Erythroblast (primary cell): Measurements from ENCODE around the gene STAC3.

Source experiments
- DNase-seq, 2 experiments: peaks; one replicate each; lab custom pipeline; 2025; lab: John Stamatoyannopoulos, UW
- GATA1 ChIP-seq: IDR thresholded peaks from 2 replicates; pipeline ENCODE4 v1.6.1; 2011; ENCODE audit warnings: low read depth, mild to moderate bottlenecking, control low read depth, low read length, moderate library complexity
- POLR2A ChIP-seq: IDR thresholded peaks from 2 replicates; pipeline ENCODE4 v1.6.1; 2011; ENCODE audit warnings: mild to moderate bottlenecking, low read length

STAC3 gene

DNA sequence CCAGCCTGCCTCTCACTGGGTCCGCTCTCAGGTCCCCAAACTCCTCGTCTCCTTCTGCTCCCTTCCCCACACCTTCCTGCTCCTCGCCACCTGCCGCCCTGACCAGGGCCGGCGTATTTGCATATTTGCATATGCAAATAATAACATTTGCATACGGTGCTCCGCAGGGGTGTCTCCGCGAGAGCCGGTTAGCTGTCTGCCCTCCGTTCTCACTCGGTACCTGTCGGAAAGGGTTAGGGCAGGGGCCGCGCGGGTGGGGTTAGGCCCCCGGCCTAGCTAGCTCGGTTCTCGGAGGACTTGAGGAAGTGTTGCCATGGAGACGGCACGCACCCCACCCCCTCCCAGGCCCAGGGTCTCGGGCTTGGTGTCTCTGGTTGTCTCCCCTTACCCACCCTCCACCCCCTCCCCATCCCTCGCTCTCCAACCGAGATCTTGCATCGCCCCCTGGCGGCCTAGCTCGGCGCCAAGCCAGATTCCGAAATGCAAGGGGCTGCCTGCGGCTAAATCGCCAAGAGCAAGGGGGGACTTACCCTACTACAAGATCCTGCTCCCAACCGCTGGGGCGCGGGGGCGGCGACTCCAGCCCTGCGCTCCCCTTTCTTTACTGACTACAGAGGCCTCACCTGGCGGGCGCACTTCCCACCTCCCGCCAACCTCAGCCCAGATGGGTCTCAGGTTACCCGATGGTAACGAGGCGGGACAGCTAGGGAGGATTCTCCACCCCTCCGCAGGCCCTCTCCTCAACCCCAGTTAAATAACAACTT is 8.1 kb downstream of the STAC3 start:
- no peak for TF ChIP-seq POLR2A
- no peak for TF ChIP-seq GATA1
- peak; percentile 67 to 73 for DNase-seq

DNA sequence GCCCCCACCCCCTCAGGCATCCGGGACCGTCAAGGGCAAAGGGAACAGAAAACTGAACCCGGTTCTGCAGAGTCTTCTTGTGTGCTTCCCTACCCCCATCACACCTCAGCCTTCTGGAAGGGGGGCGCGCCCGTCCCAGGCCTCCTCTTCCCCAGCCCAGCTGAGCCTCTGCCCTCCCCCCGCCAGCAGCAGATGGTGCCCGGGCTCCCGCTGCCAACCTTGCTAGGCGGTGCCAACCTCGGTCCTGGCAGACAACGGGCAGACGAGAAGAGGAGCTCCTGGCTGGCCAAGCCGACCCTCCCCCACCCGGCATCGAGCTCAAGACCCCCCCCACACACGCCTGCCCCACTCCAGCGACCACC is 8.7 kb downstream of the STAC3 start:
- no peak for DNase-seq
- TF ChIP-seq GATA1 (no peak), POLR2A (no peak)

GRCh38 chr12:57241402-57242310 is 9.3 kb downstream of the STAC3 start:
- no peak for TF ChIP-seq POLR2A
- no peak for TF ChIP-seq GATA1
- peak in 1 of 2 experiments; percentile 37 for DNase-seq

- TF ChIP-seq POLR2A (no peak), GATA1 (no peak)
- peak in 1 of 2 experiments; percentile 37 for DNase-seq
Observed at GRCh38 chr12:57240926-57241401, 10.0 kb downstream of the STAC3 start.

DNA sequence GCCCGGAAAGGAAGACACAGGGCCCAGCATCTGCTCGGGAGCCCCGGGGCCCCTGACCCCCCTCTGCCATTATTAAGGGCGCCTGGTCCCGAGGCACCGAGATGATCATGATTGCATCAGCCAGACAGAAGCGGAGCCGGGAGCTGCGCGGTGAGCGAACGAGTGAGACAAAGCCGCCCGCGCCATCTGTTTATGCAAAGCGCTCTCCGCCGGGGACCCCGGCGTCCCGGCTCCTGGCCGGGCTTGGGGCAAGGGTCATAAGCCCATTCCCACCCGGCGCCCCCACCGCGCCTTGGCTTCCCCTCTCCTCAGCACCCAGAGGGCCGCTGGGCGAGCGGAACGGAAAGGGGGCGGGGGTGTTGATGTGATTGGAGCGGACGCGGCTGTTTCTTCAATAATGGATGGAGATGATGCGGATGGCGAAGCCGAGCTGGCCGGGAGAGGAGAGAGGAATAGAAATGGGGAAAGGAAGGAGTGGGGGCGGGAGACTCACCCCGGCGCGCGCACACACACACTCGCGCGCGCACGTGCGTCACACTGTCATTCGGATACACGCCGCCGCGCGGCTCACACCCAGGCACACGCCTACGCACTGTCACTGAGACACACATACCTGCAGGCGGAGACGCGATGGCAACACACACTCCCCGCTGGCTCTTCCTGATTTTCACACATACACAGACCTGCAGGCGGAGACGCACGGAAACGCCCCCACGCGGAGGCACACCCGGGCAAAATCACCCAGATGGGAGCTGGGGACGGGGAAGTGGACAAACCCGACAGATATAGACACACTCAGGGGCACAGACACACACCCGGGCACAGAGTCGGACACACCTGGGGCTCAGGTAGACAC is 10.7 kb downstream of the STAC3 start:
- TF ChIP-seq GATA1 = no peak
- TF ChIP-seq POLR2A = no peak
- peak; percentile 29 to 57 for DNase-seq

DNA sequence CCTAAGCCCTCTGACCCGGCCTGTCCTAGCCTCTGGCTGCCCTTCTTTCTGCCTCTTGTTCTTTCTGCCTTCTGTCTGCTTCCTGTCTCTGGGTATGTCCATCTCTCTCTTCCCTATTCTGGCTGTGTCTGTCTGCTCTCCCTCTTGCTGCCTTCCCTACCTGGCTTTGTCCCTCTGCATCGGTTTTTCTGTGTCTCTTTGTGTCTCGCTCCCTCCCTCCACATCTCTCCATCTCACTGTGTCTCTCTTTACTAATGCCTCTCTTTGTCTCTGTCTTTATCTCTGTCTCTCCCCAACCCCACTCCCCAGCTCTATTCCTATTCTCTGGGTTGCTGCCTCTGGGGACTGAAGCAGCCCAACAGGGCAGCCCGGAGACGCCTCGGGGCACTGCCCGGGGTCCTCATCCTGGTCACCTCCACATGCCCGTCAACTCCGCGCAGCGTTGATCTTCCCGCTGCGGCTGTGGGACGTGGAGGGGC is 11.4 kb downstream of the STAC3 start:
- no peak for DNase-seq
- no peak for TF ChIP-seq POLR2A
- TF ChIP-seq GATA1 = no peak

GRCh38 chr12:57238854-57239554 is 12.0 kb downstream of the STAC3 start:
- peak; percentile 90 to 96 for DNase-seq
- TF ChIP-seq POLR2A (no peak), GATA1 (no peak)

- DNase-seq = peak in 1 of 2 experiments; percentile 49
- no peak for TF ChIP-seq POLR2A
- TF ChIP-seq GATA1 = no peak
Observed at GRCh38 chr12:57237932-57238853, 12.8 kb downstream of the STAC3 start.

DNA sequence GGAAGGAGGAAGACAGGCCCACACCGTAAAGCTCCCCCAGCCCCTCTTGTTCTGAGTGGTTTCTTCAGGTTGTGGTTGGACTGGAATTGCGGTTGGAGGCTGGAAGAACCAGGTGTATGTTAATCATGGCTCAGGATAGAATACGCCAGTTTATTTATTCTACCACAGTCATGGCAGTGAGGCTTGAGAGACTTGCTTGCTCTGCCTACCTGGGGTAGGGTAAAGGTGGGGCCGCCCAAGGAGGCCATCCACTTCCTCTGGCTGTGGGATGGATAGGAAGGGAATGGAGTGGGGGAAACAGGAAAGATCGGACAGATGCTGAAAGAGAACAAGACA is 13.4 kb downstream of the STAC3 start:
- no peak for TF ChIP-seq POLR2A
- TF ChIP-seq GATA1 = no peak

DNA sequence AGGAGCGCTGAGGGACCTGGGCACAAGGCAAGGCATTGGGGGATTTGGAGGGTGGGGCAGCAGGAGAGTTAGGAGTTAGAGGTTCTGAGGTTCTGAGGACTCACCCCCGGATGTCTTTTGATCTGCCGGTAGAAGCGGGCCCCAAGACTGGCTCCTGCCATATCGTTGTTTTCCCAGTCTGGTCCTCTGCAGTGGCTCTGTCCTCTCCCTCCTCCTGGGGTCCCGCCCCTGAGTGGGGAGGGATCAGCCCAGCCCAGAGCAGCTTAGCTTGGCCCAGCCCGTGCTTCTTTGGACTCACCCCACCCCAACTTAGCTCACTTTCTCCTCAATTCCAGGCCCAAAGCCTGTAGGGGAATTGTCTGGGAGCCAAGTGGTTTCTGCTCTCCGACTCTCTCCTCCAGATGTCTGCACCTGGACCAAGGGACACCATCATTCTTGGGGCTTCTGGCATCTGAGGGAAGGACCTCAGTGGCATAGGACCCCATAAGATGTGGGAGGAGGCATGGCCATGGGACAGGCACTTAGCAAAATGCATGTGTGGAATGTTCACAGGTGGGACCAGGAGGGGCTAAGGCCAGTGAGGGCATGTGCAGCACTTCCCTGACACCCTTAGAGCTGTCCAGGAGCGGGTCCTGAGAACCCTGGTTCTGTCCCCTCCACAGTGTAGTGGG is 13.9 kb downstream of the STAC3 start:
- peak; percentile 26 to 38 for DNase-seq
- no peak for TF ChIP-seq POLR2A
- TF ChIP-seq GATA1 = no peak

More for the DNA sequence above, 13.4 kb downstream of the STAC3 start:
- no peak for DNase-seq

- no peak for TF ChIP-seq POLR2A
- TF ChIP-seq GATA1 = no peak
- DNase-seq = peak in 1 of 2 experiments; percentile 38
Observed at GRCh38 chr12:57236201-57236924, 14.6 kb downstream of the STAC3 start.
